ENCODE measurements around the gene NLK. TPM values are rescaled to one million over a fixed set of nuclear protein-coding genes. Genes with fewer than 3 reads are reported as not detected.

Gene NLK
- total RNA-seq, 1 donor from 2014 or later: 22.6 TPM

DNA sequence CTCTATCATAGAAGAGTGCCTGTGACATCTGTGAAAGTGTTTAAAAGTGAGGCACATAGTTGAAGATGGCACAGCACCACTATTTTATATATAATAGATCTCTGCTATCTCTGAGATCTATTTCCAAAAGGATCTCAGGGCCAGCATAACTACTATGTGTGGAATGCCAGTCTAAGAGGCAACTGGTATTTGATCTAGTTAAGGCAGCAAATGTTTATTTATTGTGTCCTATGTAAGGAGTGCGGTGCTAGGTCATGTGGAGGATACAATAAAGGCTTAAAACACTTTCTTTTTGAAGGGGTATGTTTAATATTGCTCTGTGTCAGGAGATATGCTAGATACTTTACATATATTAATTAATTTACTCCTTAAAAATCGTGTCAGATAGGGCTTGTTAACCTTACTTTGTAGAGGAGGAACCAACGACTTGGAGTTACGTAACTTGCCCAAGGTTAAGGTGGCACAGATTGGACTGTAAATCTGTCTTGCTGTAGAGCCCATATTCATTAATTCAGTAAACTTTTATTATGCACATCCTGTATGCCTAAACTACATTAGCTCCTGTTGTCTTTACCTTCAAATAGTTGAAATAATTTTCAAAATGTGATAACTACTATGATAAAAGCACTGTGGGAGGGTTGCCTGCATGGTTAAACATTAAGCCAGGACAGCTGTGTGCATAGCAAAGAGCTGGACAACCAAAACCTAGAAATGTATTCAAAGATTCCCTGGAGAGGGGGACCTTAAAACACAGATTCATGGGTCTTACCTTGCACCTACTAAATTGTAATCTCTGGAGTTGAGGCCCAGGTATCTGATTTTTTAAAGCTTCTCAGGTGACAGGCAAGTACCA, 83.3 kb downstream of the NLK start:
- intact Hi-C loops (cut with DNase I): no loop called here
- no peak overlapping the region for H3K27ac ChIP-seq
- TF ChIP-seq, protein P1, sequence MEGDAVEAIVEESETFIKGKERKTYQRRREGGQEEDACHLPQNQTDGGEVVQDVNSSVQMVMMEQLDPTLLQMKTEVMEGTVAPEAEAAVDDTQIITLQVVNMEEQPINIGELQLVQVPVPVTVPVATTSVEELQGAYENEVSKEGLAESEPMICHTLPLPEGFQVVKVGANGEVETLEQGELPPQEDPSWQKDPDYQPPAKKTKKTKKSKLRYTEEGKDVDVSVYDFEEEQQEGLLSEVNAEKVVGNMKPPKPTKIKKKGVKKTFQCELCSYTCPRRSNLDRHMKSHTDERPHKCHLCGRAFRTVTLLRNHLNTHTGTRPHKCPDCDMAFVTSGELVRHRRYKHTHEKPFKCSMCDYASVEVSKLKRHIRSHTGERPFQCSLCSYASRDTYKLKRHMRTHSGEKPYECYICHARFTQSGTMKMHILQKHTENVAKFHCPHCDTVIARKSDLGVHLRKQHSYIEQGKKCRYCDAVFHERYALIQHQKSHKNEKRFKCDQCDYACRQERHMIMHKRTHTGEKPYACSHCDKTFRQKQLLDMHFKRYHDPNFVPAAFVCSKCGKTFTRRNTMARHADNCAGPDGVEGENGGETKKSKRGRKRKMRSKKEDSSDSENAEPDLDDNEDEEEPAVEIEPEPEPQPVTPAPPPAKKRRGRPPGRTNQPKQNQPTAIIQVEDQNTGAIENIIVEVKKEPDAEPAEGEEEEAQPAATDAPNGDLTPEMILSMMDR (IDR thresholded peaks at IDR 0.05): no peak
- no peaks in the 10 kb centered on the region for H3K9me3 ChIP-seq
- no peaks in the 10 kb centered on the region for H3K36me3 ChIP-seq
- ATAC-seq: no peak
- no peaks in the 10 kb centered on the region for H3K27me3 ChIP-seq
- no peaks in the 10 kb centered on the region for H3K4me1 ChIP-seq
- no peak for DNase-seq
- no peak overlapping the region for H3K4me3 ChIP-seq

- ATAC-seq (no peak), DNase-seq (no peak)
- TF ChIP-seq, protein P1 (IDR thresholded peaks at IDR 0.05): no peak
- Histone ChIP-seq H3K27ac (no peak overlapping the region), H3K9me3 (no peaks in the 10 kb centered on the region), H3K4me1 (no peaks in the 10 kb centered on the region), H3K36me3 (no peaks in the 10 kb centered on the region), H3K4me3 (no peak overlapping the region), H3K27me3 (no peaks in the 10 kb centered on the region)
- intact Hi-C loops (cut with DNase I): no loop called here
Observed at GRCh38 chr17:28127196-28127595, 84.7 kb downstream of the NLK start.

DNA sequence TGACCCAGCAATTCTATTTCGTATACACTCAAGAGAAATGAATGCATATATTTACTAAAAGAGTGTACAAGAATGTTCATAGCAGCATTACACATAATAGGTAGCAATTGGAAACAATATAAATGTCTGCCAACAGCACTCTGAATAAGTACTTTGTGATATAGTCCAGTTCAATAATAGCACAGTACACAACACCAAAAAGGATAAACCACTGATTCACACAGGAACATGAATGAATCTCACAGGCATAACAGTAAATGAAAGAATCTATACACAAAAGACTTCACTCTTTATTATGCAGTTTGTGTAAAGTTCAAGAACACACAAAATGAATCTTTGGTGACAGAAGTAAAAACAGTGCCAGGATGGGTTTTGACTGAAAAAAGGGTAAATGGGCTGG, 86.3 kb downstream of the NLK start:
- intact Hi-C loops (cut with DNase I): no loop called here
- Histone ChIP-seq H3K4me3 (no peak overlapping the region), H3K27ac (no peak overlapping the region), H3K36me3 (peaks cover 13% of the 10 kb centered on the region), H3K27me3 (no peaks in the 10 kb centered on the region), H3K4me1 (no peaks in the 10 kb centered on the region), H3K9me3 (no peaks in the 10 kb centered on the region)
- TF ChIP-seq, protein P1 (IDR thresholded peaks at IDR 0.05): no peak
- no peak for ATAC-seq
- DNase-seq: no peak

DNA sequence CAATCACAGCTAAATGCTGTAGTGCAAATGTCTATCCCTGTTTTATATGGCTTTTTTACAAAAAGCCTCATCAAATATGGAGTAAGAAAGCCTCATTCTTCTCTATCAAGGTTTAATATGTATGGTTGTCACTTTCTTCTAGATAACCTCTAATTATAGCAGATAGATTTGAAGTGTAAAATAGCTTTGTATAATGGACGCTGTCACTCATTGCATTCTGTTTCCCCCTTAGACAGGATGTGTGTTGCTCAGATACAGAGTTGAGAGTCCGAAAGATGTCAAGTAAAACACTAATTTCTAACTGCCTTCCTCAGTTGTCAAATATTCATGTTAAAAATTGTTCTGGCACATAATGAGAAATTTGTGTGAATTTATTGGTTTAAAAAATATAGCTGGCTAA, 88.0 kb downstream of the NLK start:
- Histone ChIP-seq H3K4me1 (no peaks in the 10 kb centered on the region), H3K4me3 (no peak overlapping the region), H3K27me3 (no peaks in the 10 kb centered on the region), H3K27ac (no peak overlapping the region), H3K36me3 (peaks cover 13% of the 10 kb centered on the region), H3K9me3 (no peaks in the 10 kb centered on the region)
- DNase-seq (no peak), ATAC-seq (no peak)
- intact Hi-C loops (cut with DNase I): no loop called here
- TF ChIP-seq, protein P1 (IDR thresholded peaks at IDR 0.05): no peak

- Histone ChIP-seq H3K27me3 (no peaks in the 10 kb centered on the region), H3K4me3 (no peak overlapping the region), H3K36me3 (peaks cover 13% of the 10 kb centered on the region), H3K9me3 (no peaks in the 10 kb centered on the region), H3K4me1 (no peaks in the 10 kb centered on the region), H3K27ac (no peak overlapping the region)
- intact Hi-C loops (cut with DNase I): no loop called here
- TF ChIP-seq, protein P1 (IDR thresholded peaks at IDR 0.05): no peak
- ATAC-seq: no peak
- no peak for DNase-seq
Observed at GRCh38 chr17:28131599-28131998, 89.1 kb downstream of the NLK start.
